ENCODE measurements around the gene ARFIP2. TPM values are rescaled to one million over a fixed set of nuclear protein-coding genes. Genes with fewer than 3 reads are reported as not detected.

The ARFIP2 gene
- total and polyA plus RNA-seq, 4 donors, result 34.0 to 53.7 (median 46.5) TPM

- Histone ChIP-seq H3K27me3 (ENCODE audit: control insufficient read depth in 3 of 3, insufficient read depth in 3 of 3, low read length in 2 of 3) (no peaks in the 10 kb centered on the region), H3K27ac (ENCODE audit: low read depth in 1 of 2, low read length in 1 of 2) (no peak overlapping the region), H3K36me3 (ENCODE audit: control insufficient read depth in 4 of 4, insufficient read depth in 4 of 4, low read length in 4 of 4) (peaks cover 16 to 57% (median 42%) of the 10 kb centered on the region in 4 donors), H3K4me1 (ENCODE audit: control insufficient read depth in 5 of 5, insufficient read depth in 5 of 5, low read length in 5 of 5) (peaks cover 0 to 9% (median 0%) of the 10 kb centered on the region in 5 donors), H3K9me3 (ENCODE audit: control insufficient read depth in 4 of 4, insufficient read depth in 3 of 4, low read length in 3 of 4) (no peaks in the 10 kb centered on the region), H3K4me3 (no peak overlapping the region), H3K9ac (ENCODE audit: insufficient read depth in 1 of 2, low read length in 2 of 2) (no peak overlapping the region)
- DNase-seq, result no peak
- no peak for TF ChIP-seq CTCF (IDR thresholded peaks at IDR 0.05; ENCODE audit: control extremely low read depth, extremely low read depth)
- no peak for ATAC-seq (ENCODE audit: insufficient read depth, low FRiP score)
- 81 to 89% methylated on average over 2 of the region's 2 CpGs for WGBS, 2 donors
Observed at GRCh38 chr11:6455070-6455469, 26.1 kb downstream of the ARFIP2 start.

GRCh38 chr11:6453152-6453551, 28.0 kb downstream of the ARFIP2 start:
- H3K36me3 ChIP-seq (ENCODE audit: control insufficient read depth in 4 of 4, insufficient read depth in 4 of 4, low read length in 4 of 4), result peaks cover 13 to 66% (median 52%) of the 10 kb centered on the region in 4 donors
- no peaks in the 10 kb centered on the region for H3K27me3 ChIP-seq (ENCODE audit: control insufficient read depth in 3 of 3, insufficient read depth in 3 of 3, low read length in 2 of 3)
- no peak for DNase-seq
- no peak overlapping the region for H3K9ac ChIP-seq (ENCODE audit: insufficient read depth in 1 of 2, low read length in 2 of 2)
- H3K4me3 ChIP-seq, result no peak overlapping the region
- H3K9me3 ChIP-seq (ENCODE audit: control insufficient read depth in 4 of 4, insufficient read depth in 3 of 4, low read length in 3 of 4), result no peaks in the 10 kb centered on the region
- TF ChIP-seq CTCF (IDR thresholded peaks at IDR 0.05; ENCODE audit: control extremely low read depth, extremely low read depth), result no peak
- H3K27ac ChIP-seq (ENCODE audit: low read depth in 1 of 2, low read length in 1 of 2), result no peak overlapping the region
- peaks cover 0 to 7% (median 0%) of the 10 kb centered on the region in 5 donors for H3K4me1 ChIP-seq (ENCODE audit: control insufficient read depth in 5 of 5, insufficient read depth in 5 of 5, low read length in 5 of 5)
- 94 to 100% methylated on average over 2 of the region's 2 CpGs for WGBS, 2 donors
- ATAC-seq (ENCODE audit: insufficient read depth, low FRiP score), result no peak

- Histone ChIP-seq H3K36me3 (ENCODE audit: control insufficient read depth in 4 of 4, insufficient read depth in 4 of 4, low read length in 4 of 4) (peaks cover 13 to 63% (median 52%) of the 10 kb centered on the region in 4 donors), H3K4me3 (no peak overlapping the region), H3K4me1 (ENCODE audit: control insufficient read depth in 5 of 5, insufficient read depth in 5 of 5, low read length in 5 of 5) (no peaks in the 10 kb centered on the region), H3K27me3 (ENCODE audit: control insufficient read depth in 3 of 3, insufficient read depth in 3 of 3, low read length in 2 of 3) (no peaks in the 10 kb centered on the region), H3K27ac (ENCODE audit: low read depth in 1 of 2, low read length in 1 of 2) (no peak overlapping the region), H3K9me3 (ENCODE audit: control insufficient read depth in 4 of 4, insufficient read depth in 3 of 4, low read length in 3 of 4) (no peaks in the 10 kb centered on the region), H3K9ac (ENCODE audit: insufficient read depth in 1 of 2, low read length in 2 of 2) (no peak overlapping the region)
- 92 to 95% methylated on average over 3 of the region's 3 CpGs for WGBS, 2 donors
- no peak for ATAC-seq (ENCODE audit: insufficient read depth, low FRiP score)
- DNase-seq, result no peak
- TF ChIP-seq CTCF (IDR thresholded peaks at IDR 0.05; ENCODE audit: control extremely low read depth, extremely low read depth), result no peak
Observed at GRCh38 chr11:6452219-6452618, 28.9 kb downstream of the ARFIP2 start.

- Histone ChIP-seq H3K4me3 (no peak overlapping the region), H3K27ac (ENCODE audit: low read depth in 1 of 2, low read length in 1 of 2) (no peak overlapping the region), H3K4me1 (ENCODE audit: control insufficient read depth in 5 of 5, insufficient read depth in 5 of 5, low read length in 5 of 5) (no peaks in the 10 kb centered on the region), H3K9me3 (ENCODE audit: control insufficient read depth in 4 of 4, insufficient read depth in 3 of 4, low read length in 3 of 4) (no peaks in the 10 kb centered on the region), H3K9ac (ENCODE audit: insufficient read depth in 1 of 2, low read length in 2 of 2) (no peak overlapping the region), H3K27me3 (ENCODE audit: control insufficient read depth in 3 of 3, insufficient read depth in 3 of 3, low read length in 2 of 3) (no peaks in the 10 kb centered on the region), H3K36me3 (ENCODE audit: control insufficient read depth in 4 of 4, insufficient read depth in 4 of 4, low read length in 4 of 4) (peaks cover 5 to 37% (median 33%) of the 10 kb centered on the region in 4 donors)
- ATAC-seq (ENCODE audit: insufficient read depth, low FRiP score) (no peak), DNase-seq (no peak)
- TF ChIP-seq CTCF (IDR thresholded peaks at IDR 0.05; ENCODE audit: control extremely low read depth, extremely low read depth), result no peak
- WGBS, 2 donors, result 98 to 100% methylated on average over 3 of the region's 3 CpGs
Observed at GRCh38 chr11:6448574-6448973, 32.6 kb downstream of the ARFIP2 start.
